Smooth muscle cell (in vitro differentiated cells): ENCODE measurements around the gene LPAR2. TPM values are rescaled to one million over a fixed set of nuclear protein-coding genes. Genes with fewer than 3 reads are reported as not detected.

ENCODE experiments used
- DNase-seq: peaks from one replicate; lab custom pipeline; 2025; ENCODE audit not compliant: unreplicated experiment; lab: John Stamatoyannopoulos, UW
- H2AFZ ChIP-seq: fragments of 200-600 bp; sonication (generic); 2 replicates; pipeline ENCODE4 v1.6.0; 2016; ENCODE audit warnings: antibody characterized with exemption, low read depth, mild to moderate bottlenecking
- H3F3A ChIP-seq: fragments of 200-600 bp; sonication (generic); 2 replicates; pipeline ENCODE4 v1.6.0; 2017; ENCODE audit warnings: antibody characterized with exemption, low read depth
- H3K27ac ChIP-seq: fragments of 200-600 bp; sonication (generic); 2 replicates; pipeline ENCODE4 v1.5.1; 2016; ENCODE audit warnings: low read depth, mild to moderate bottlenecking
- H3K27me3 ChIP-seq: fragments of 200-600 bp; sonication (generic); 2 replicates; pipeline ENCODE4 v1.6.1; 2016; ENCODE audit warnings: low read depth, mild to moderate bottlenecking
- H3K36me3 ChIP-seq: fragments of 200-600 bp; sonication (generic); 2 replicates; pipeline ENCODE4 v1.5.1; 2016; ENCODE audit warnings: low read depth
- H3K4me1 ChIP-seq: fragments of 200-600 bp; sonication (generic); 2 replicates; pipeline ENCODE4 v1.5.1; 2016; ENCODE audit warnings: low read depth
- H3K4me2 ChIP-seq: fragments of 200-600 bp; sonication (generic); 2 replicates; pipeline ENCODE4 v1.6.0; 2016; ENCODE audit warnings: mild to moderate bottlenecking
- H3K4me3 ChIP-seq: fragments of 200-600 bp; sonication (generic); 2 replicates; pipeline ENCODE4 v1.5.1; 2016; ENCODE audit warnings: mild to moderate bottlenecking
- H3K79me2 ChIP-seq: fragments of 200-600 bp; sonication (generic); 2 replicates; pipeline ENCODE4 v1.6.0; 2016; ENCODE audit warnings: low read depth, mild to moderate bottlenecking
- H3K9ac ChIP-seq: fragments of 200-600 bp; sonication (generic); 2 replicates; pipeline ENCODE4 v1.6.0; 2016; ENCODE audit warnings: low read depth
- H3K9me3 ChIP-seq: fragments of 200-600 bp; sonication (generic); replicated peaks from 2 replicates; pipeline ENCODE4 v1.5.1; 2016; ENCODE audit warnings: low read depth
- H4K20me1 ChIP-seq: fragments of 200-600 bp; sonication (generic); 2 replicates; pipeline ENCODE4 v1.6.0; 2016; ENCODE audit warnings: low read depth
- WGBS: methylation state at CpG from one replicate; pipeline ENCODE4 v1.1.7; 2016; ENCODE audit warnings: low lambda C conversion rate; 5-methylcytosine and 5-hydroxymethylcytosine counted together
- polyA plus RNA-seq: library from polyadenylated mRNA; unstranded; fragments of >200 nt; fragmentation: Nextera tagmentation; extraction: Ambion mirVana; gene quantifications from 2 replicates; pipeline ENCODE4 v1.2.1, GENCODE V29; 2016
- total RNA-seq: library from RNA; depleted of rRNA; stranded (reverse); fragments of >200 nt; gene quantifications from 2 replicates; pipeline ENCODE4 v1.2.3, GENCODE V29; 2014
- TF ChIP-seq, protein P1 (sequence below): fragments of 200-600 bp; sonication (generic); IDR thresholded peaks from 2 replicates; pipeline ENCODE4 v1.5.1; 2017; ENCODE audit warnings: borderline replicate concordance, mild to moderate bottlenecking, antibody characterized with exemption; ENCODE audit not compliant: insufficient read depth, poor library complexity, severe bottlenecking

The LPAR2 gene
- total and polyA plus RNA-seq, 2 experiments from 2014 or later, result 13.2 to 20.1 TPM

DNA sequence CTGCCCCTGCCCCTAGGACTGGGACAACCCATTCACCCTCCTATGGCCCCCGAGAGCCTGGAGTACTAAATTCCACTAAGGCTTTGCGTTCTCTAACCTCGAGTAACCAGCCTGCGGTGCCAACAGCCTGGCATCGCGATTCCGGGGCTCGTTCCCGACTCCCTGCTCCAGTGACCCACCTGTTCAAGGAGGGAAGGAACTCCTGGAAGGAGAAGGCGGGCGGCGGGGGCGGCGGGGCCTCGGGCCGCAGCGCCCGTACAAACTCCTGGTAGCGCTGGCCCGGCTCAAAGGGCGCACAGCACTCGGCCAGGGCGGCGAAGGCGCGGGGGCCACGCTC, 9.1 kb upstream of the LPAR2 start:
- H3K27me3 ChIP-seq, result no peaks in the 10 kb centered on the region
- 93% methylated on average over 9 of the region's 27 CpGs for WGBS

DNA sequence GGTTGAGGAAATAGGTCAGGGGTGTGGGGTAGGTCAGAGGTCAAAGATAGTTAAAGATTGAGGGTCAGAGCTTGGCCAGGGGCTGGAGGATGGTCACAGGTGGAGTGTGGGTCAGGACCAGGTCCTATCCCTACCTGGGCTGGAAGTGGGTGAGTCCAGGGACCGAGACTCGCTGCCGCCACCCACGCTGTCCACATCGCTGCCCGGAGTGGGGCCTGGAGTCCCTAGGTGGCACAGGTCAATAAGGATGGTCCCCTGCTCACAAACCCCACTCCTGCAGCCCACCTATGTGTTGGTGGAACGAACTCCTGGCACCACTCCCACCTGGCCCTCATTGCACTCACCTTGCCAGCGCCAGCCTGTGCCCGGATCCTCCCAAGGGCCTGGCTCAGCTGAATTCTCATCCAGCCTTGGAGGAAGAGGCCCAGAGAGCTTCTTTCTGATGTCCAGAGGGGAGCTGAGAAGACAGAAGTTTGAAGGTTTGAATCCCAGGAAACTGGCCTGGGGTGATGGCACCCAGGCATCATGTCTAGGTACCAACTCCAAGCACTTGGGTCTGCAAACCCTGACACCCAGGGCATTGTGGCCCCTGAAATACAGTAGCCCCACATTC, 8.7 kb upstream of the LPAR2 start:
- WGBS, result 97% methylated on average over 9 of the region's 9 CpGs

More for the DNA sequence above, 9.1 kb upstream of the LPAR2 start:
- H2AFZ ChIP-seq, result no peak overlapping the region
- no peak for DNase-seq
- H3K4me1 ChIP-seq, result no peaks in the 10 kb centered on the region
- H3K79me2 ChIP-seq, result no peaks in the 10 kb centered on the region
- no peak overlapping the region for H3K27ac ChIP-seq
- H4K20me1 ChIP-seq, result no peaks in the 10 kb centered on the region
- H3K4me2 ChIP-seq, result no peak overlapping the region
- H3K36me3 ChIP-seq, result no peaks in the 10 kb centered on the region
- no peaks in the 10 kb centered on the region for H3K9me3 ChIP-seq
- no peak overlapping the region for H3K4me3 ChIP-seq
- H3K9ac ChIP-seq, result no peak overlapping the region
- TF ChIP-seq, protein P1, sequence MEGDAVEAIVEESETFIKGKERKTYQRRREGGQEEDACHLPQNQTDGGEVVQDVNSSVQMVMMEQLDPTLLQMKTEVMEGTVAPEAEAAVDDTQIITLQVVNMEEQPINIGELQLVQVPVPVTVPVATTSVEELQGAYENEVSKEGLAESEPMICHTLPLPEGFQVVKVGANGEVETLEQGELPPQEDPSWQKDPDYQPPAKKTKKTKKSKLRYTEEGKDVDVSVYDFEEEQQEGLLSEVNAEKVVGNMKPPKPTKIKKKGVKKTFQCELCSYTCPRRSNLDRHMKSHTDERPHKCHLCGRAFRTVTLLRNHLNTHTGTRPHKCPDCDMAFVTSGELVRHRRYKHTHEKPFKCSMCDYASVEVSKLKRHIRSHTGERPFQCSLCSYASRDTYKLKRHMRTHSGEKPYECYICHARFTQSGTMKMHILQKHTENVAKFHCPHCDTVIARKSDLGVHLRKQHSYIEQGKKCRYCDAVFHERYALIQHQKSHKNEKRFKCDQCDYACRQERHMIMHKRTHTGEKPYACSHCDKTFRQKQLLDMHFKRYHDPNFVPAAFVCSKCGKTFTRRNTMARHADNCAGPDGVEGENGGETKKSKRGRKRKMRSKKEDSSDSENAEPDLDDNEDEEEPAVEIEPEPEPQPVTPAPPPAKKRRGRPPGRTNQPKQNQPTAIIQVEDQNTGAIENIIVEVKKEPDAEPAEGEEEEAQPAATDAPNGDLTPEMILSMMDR, result no peak
- no peaks in the 10 kb centered on the region for H3F3A ChIP-seq

DNA sequence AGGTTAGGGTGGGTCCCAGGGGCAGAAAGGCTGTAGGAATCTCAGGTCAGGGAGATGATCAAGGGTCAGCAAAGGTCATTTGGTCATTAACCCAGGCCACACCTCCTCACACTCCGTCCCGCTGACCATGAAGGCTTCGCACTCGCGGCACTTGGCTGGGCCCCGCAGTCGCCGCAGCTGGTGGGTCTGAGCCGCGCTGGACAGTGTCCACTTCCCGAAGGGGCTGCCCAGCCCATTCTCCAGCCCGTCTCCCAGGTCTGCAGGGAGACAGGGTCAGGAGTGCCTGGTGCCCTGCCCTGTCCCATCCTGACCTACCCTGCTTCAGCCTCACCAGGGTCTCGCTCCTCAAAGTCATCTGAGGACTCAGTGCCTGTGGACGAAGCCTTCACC, 7.3 kb upstream of the LPAR2 start:
- Histone ChIP-seq H3K27ac (no peak overlapping the region), H4K20me1 (no peaks in the 10 kb centered on the region), H3K4me3 (no peak overlapping the region), H2AFZ (no peak overlapping the region), H3K27me3 (no peaks in the 10 kb centered on the region), H3K36me3 (no peaks in the 10 kb centered on the region), H3F3A (no peaks in the 10 kb centered on the region), H3K4me2 (no peak overlapping the region), H3K9me3 (no peaks in the 10 kb centered on the region), H3K79me2 (no peaks in the 10 kb centered on the region), H3K4me1 (no peaks in the 10 kb centered on the region), H3K9ac (no peak overlapping the region)
- TF ChIP-seq, protein P1, result no peak
- DNase-seq, result no peak
- 99% methylated on average over 14 of the region's 14 CpGs for WGBS

More for the DNA sequence above, 8.7 kb upstream of the LPAR2 start:
- no peak overlapping the region for H2AFZ ChIP-seq
- no peaks in the 10 kb centered on the region for H3F3A ChIP-seq
- H3K4me2 ChIP-seq, result no peak overlapping the region
- H3K4me3 ChIP-seq, result no peak overlapping the region
- H4K20me1 ChIP-seq, result no peaks in the 10 kb centered on the region
- H3K9ac ChIP-seq, result no peak overlapping the region
- no peaks in the 10 kb centered on the region for H3K79me2 ChIP-seq
- H3K4me1 ChIP-seq, result no peaks in the 10 kb centered on the region
- H3K27me3 ChIP-seq, result no peaks in the 10 kb centered on the region
- no peak overlapping the region for H3K27ac ChIP-seq
- TF ChIP-seq, protein P1, result no peak
- DNase-seq, result no peak
- no peaks in the 10 kb centered on the region for H3K9me3 ChIP-seq
- H3K36me3 ChIP-seq, result no peaks in the 10 kb centered on the region
